Activated CD4-positive, alpha-beta memory T cell treated with anti-CD3 and anti-CD28 coated beads, Interleukin-2, amount 10 ng/mL, durations not matched to agents 7 days and 5 days (primary cell): ENCODE measurements around the gene ANKRD65. TPM values are rescaled to one million over a fixed set of nuclear protein-coding genes. Genes with fewer than 3 reads are reported as not detected.
A peak's percentile ranks its signal among the peaks of the same experiment; 100 is the strongest.
"Not testable (repeated sequence)": the region's sequence is repeated elsewhere in the genome, so short reads cannot be mapped to it uniquely, and the experiment has no call there.

Experiments used
- CTCF ChIA-PET: fragments of 350-600 bp; sonication (Branson Sonifier 250); formaldehyde crosslinking; loops from one replicate; lab custom pipeline; 2021; ENCODE audit warnings: antibody characterized with exemption, inconsistent platforms; lab: Charles Lee
- POLR2A ChIA-PET: fragments of 350-600 bp; sonication (Branson Sonifier 250); formaldehyde crosslinking; loops from one replicate; lab custom pipeline; 2021; ENCODE audit warnings: antibody characterized with exemption; lab: Charles Lee
- DNase-seq: peaks from one replicate; pipeline ENCODE4 v3.0.0-alpha.2; 2020
- H3K27ac Mint-ChIP-seq: one replicate; pipeline ENCODE4 v1.8.0; 2021; ENCODE audit warnings: mild to moderate bottlenecking, mixed read lengths
- H3K27me3 Mint-ChIP-seq: one replicate; pipeline ENCODE4 v1.8.0; 2021; ENCODE audit warnings: mixed read lengths
- H3K36me3 Mint-ChIP-seq: one replicate; pipeline ENCODE4 v1.8.0; 2021; ENCODE audit warnings: low read depth, mixed read lengths
- H3K4me1 Mint-ChIP-seq: one replicate; pipeline ENCODE4 v1.8.0; 2021; ENCODE audit warnings: mixed read lengths
- H3K4me3 Mint-ChIP-seq: one replicate; pipeline ENCODE4 v1.8.0; 2021; ENCODE audit warnings: mild to moderate bottlenecking, mixed read lengths
- H3K9me3 Mint-ChIP-seq: one replicate; pipeline ENCODE4 v1.8.0; 2021; ENCODE audit warnings: mixed read lengths
- total RNA-seq, 2 experiments: library from RNA; stranded (reverse); gene quantifications; one replicate each; pipeline ENCODE4 v1.2.3, GENCODE V29; 2021

Gene ANKRD65
- total RNA-seq, 2 experiments from 2014 or later: not detected

DNA sequence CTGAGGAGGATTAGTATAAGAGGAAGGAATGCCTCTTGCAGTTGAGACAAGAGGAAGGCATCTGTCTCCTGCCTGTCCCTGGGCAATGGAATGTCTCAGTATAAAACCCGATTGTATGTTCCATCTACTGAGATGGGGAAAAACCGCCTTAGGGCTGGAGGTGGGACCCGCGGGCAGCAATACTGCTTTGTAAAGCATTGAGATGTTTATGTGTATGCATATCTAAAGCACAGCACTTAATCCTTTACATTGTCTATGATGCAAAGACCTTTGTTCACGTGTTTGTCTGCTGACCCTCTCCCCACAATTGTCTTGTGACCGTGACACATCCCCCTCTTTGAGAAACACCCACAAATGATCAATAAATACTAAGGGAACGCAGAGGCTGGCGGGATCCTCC is 10.8 kb downstream of the ANKRD65 start:
- DNase-seq, H3K27ac Mint-ChIP-seq, H3K9me3 Mint-ChIP-seq, H3K27me3 Mint-ChIP-seq, H3K4me3 Mint-ChIP-seq, CTCF ChIA-PET: not testable (repeated sequence)
- POLR2A ChIA-PET: interaction anchor here (1.4 kb wide), 2 partner anchors 11 kb away, joined by 4 to 5 read pairs; partner anchors contain the start of gene CCNL2
- peaks cover 32% of the 10 kb centered on the region for H3K4me1 Mint-ChIP-seq
- H3K36me3 Mint-ChIP-seq: peaks cover 23% of the 10 kb centered on the region

DNA sequence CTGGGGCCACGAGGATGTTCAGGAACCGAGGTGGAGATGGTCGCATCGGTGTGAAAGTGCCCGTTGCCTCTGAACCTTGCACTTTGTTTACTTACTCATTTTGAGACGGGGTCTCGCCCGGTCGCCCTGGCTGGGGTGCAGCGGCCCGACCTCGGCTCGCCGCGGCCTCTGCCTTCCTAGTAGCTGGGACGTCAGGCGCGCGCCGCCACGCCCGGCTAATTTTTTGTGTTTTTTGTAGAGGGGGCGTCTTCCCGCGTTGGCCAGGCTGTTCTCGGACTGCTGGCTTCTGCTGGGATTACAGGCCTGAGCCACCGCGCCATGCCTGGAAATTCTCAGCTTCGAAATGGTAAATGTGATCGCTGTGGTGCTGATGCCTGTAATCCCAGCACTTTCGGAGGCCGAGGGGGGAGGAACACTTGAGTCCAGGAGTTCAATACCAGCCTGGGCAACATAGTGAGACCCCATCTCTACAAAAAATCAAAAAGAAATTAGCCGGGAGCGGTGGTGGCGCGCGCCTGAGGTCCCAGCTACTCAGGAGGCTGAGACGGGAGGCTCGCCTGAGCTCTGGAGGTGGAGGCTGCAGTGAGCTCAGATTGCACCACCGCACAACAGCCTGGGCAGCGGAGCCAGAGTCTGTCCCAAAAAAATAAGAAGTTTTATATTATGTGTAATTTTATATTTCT is 13.3 kb downstream of the ANKRD65 start:
- ChIA-PET CTCF (interaction anchor here (1.3 to 2.2 kb wide), 4 partner anchors 9 to 97 kb away, joined by 3 to 11 read pairs (median 6); partner anchors contain the start of gene CCNL2), POLR2A (interaction anchor here (0.8 to 3.8 kb wide), 11 partner anchors 9 to 320 kb away, joined by 3 to 41 read pairs (median 4); partner anchors contain the start of genes ANKRD65, ATAD3A, AURKAIP1 and CCNL2)
- peaks cover 35% of the 10 kb centered on the region for H3K36me3 Mint-ChIP-seq
- peaks cover 42% of the 10 kb centered on the region for H3K4me1 Mint-ChIP-seq
- H3K27ac Mint-ChIP-seq: peak overlapping the region; percentile 80
- H3K4me3 Mint-ChIP-seq: peak overlapping the region; percentile 91
- DNase-seq: peak; percentile 34
- H3K9me3 Mint-ChIP-seq: no peaks in the 10 kb centered on the region
- no peaks in the 10 kb centered on the region for H3K27me3 Mint-ChIP-seq

DNA sequence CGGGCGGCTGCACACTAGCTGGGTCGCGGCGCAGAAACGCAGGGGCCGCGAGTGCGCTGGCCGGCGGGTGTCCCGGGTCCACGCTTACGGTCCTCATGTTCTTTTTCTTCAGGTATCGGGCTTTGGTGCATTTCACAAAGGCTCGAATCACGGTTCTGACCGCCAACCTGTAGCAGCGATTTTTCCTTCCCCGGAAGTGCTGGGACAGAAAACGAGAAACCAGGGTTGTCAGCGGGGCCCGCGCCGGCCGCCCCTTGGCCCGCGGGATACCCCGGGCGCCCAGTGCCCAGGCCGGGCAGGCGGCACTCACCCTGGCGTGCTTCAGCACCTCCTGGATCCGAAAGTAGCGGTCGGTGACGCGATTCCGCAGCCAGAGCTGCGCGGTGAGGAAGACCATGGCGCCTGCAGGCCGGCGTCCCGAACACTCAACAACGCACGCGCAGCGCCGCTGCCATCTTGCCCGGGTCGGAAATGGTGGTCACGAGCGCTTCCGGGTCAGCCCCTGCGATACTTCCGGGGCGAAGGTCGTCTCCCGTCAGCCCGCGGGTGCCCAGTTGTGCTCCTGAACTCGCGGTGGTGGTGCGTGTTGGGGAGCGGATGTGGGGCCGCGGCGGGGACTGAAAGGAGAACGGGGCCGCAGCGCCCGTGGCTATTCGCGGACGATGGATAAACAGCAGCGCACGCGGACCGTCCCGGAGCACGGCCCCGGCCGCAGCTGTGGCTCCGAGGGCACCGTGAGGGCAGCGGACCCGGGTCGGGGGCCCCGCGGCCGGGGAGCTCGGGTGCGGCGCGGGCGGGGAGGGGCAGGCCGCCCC is 14.0 kb downstream of the ANKRD65 start, which contains the start of gene MRPL20:
MRPL20 (minus strand) TSS at position 473 of the 815 bp plus-strand sequence; CDS start at position 397, 76 bp downstream.
- Mint-ChIP-seq H3K27me3 (no peaks in the 10 kb centered on the region), H3K36me3 (peaks cover 41% of the 10 kb centered on the region), H3K27ac (peak within 1 kb of the TSS; percentile 91), H3K4me1 (peaks cover 46% of the 10 kb centered on the region), H3K9me3 (no peaks in the 10 kb centered on the region), H3K4me3 (peak within 1 kb of the TSS; percentile 91)
- peak; percentile 97 for DNase-seq
- CTCF ChIA-PET: interaction anchor here (1.3 to 2.2 kb wide), 2 partner anchors 8 to 98 kb away, joined by 8 to 11 read pairs; partner anchors contain the start of gene CCNL2
- POLR2A ChIA-PET: interaction anchor here (0.6 to 3.8 kb wide), 14 partner anchors 8 to 321 kb away, joined by 3 to 41 read pairs (median 4); partner anchors contain the start of genes ANKRD65, ATAD3A, AURKAIP1 and CCNL2

DNA sequence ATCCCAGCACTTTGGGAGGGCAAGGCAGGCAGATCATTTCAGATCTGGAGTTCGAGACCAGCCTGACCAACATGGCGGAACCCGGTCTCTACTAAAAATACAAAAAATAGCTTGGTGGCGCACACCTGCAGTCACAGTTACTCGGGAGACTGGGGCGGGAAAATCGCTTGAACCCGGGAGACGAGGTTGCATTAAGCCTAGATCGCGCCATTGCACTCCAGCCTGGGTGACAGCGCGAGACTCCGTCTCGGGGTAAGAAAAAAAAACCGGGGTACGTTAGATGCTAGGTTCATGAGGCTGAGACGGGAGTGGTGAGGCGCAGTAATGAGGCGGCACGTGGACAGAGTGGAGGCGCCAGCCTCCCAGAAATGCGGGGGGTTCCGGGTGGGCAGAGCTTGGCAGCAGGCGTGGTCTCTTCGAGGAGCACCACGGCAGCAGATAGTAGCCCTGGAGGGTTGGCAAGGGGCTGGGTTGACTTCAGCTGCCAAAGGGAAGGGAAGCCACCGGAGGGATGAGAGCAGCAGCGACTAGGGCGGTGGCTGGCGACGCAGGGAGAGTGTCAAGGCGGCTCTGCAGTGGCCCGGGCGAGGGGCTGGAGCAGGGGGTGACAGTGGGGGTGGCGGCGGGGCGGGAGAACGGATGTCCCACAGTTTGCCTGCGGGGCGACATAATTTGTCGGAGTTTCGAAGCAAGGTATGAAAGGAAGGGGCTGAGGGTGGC is 14.8 kb downstream of the ANKRD65 start:
- ChIA-PET POLR2A (interaction anchor here (0.6 to 3.8 kb wide), 11 partner anchors 7 to 393 kb away, joined by 3 to 41 read pairs (median 4); partner anchors contain the start of genes ATAD3A, AURKAIP1, CCNL2 and CDK11A), CTCF (interaction anchor here (0.7 to 2.2 kb wide), 3 partner anchors 7 to 31 kb away, joined by 3 to 11 read pairs (median 3); partner anchors contain the start of genes AURKAIP1 and CCNL2)
- Mint-ChIP-seq H3K4me3 (peak overlapping the region; percentile 91), H3K36me3 (peaks cover 48% of the 10 kb centered on the region), H3K27me3 (no peaks in the 10 kb centered on the region), H3K4me1 (peaks cover 52% of the 10 kb centered on the region), H3K27ac (peak overlapping the region; percentile 91), H3K9me3 (no peaks in the 10 kb centered on the region)
- no peak for DNase-seq

GRCh38 chr1:1403653-1404052 is 17.4 kb downstream of the ANKRD65 start:
- Mint-ChIP-seq H3K36me3 (peaks cover 62% of the 10 kb centered on the region), H3K27ac (no peak overlapping the region), H3K4me3 (no peak overlapping the region), H3K27me3 (no peaks in the 10 kb centered on the region), H3K9me3 (no peaks in the 10 kb centered on the region), H3K4me1 (peaks cover 65% of the 10 kb centered on the region)
- ChIA-PET CTCF (no interaction called here), POLR2A (interaction anchor here (0.6 kb wide), 1 partner anchor 162 kb away, joined by 3 read pairs; no protein-coding TSS in a partner anchor)
- no peak for DNase-seq

GRCh38 chr1:1402901-1403392 is 18.1 kb downstream of the ANKRD65 start:
- H3K27ac Mint-ChIP-seq: not testable (repeated sequence)

GRCh38 chr1:1402072-1402900 is 18.8 kb downstream of the ANKRD65 start:
- ChIA-PET CTCF (interaction anchor here (1.0 to 1.9 kb wide), 3 partner anchors 11 to 102 kb away, joined by 3 to 4 read pairs (median 3); no protein-coding TSS in a partner anchor), POLR2A (interaction anchor here (1.1 to 1.5 kb wide), 3 partner anchors 24 to 30 kb away, joined by 3 to 7 read pairs (median 4); partner anchors contain the start of gene AURKAIP1)
- Mint-ChIP-seq H3K4me1 (peaks cover 66% of the 10 kb centered on the region), H3K36me3 (peaks cover 74% of the 10 kb centered on the region), H3K4me3 (peak overlapping the region; percentile 44), H3K9me3 (no peaks in the 10 kb centered on the region), H3K27me3 (no peaks in the 10 kb centered on the region), H3K27ac (peak overlapping the region; percentile 52)
- peak; percentile 38 for DNase-seq

More at GRCh38 chr1:1402901-1403392, 18.1 kb downstream of the ANKRD65 start:
- ChIA-PET POLR2A (interaction anchor here (1.3 kb wide), 1 partner anchor 31 kb away, joined by 3 read pairs; no protein-coding TSS in a partner anchor), CTCF (interaction anchor here (1.0 kb wide), 2 partner anchors 12 to 102 kb away, joined by 3 read pairs; no protein-coding TSS in a partner anchor)
- not testable (repeated sequence) for H3K4me3 Mint-ChIP-seq, DNase-seq, H3K27me3 Mint-ChIP-seq, H3K9me3 Mint-ChIP-seq
- Mint-ChIP-seq H3K36me3 (peaks cover 67% of the 10 kb centered on the region), H3K4me1 (peaks cover 63% of the 10 kb centered on the region)

- ChIA-PET CTCF (interaction anchor here (1.9 kb wide), 1 partner anchor 40 kb away, joined by 4 read pairs; no protein-coding TSS in a partner anchor), POLR2A (interaction anchor here (1.0 to 1.5 kb wide), 3 partner anchors 23 to 76 kb away, joined by 3 to 7 read pairs (median 4); partner anchors contain the start of gene AURKAIP1)
- peaks cover 73% of the 10 kb centered on the region for H3K36me3 Mint-ChIP-seq
- H3K27me3 Mint-ChIP-seq: no peaks in the 10 kb centered on the region
- peaks cover 66% of the 10 kb centered on the region for H3K4me1 Mint-ChIP-seq
- DNase-seq: no peak
- H3K4me3 Mint-ChIP-seq: peak overlapping the region; percentile 44
- H3K9me3 Mint-ChIP-seq: no peaks in the 10 kb centered on the region
- peak overlapping the region; percentile 16 for H3K27ac Mint-ChIP-seq
These were observed 19.5 kb downstream of the ANKRD65 start for GRCh38 chr1:1401457-1402010.

GRCh38 chr1:1400576-1401456 is 20.3 kb downstream of the ANKRD65 start:
- Mint-ChIP-seq H3K4me1 (peaks cover 59% of the 10 kb centered on the region), H3K9me3 (no peaks in the 10 kb centered on the region), H3K27me3 (no peaks in the 10 kb centered on the region), H3K36me3 (peaks cover 66% of the 10 kb centered on the region), H3K4me3 (peak overlapping the region; percentile 85), H3K27ac (peak overlapping the region; percentile 81)
- ChIA-PET CTCF (interaction anchor here (0.6 to 1.9 kb wide), 4 partner anchors 28 to 146 kb away, joined by 3 to 5 read pairs (median 4); no protein-coding TSS in a partner anchor), POLR2A (interaction anchor here (0.7 to 4.2 kb wide), 10 partner anchors 7 to 379 kb away, joined by 3 to 51 read pairs (median 4); partner anchors contain the start of genes AURKAIP1 and MRPL20)
- DNase-seq: no peak
